Fibroblast of skin of left quadriceps (primary cell): ENCODE measurements around the gene SOX5.

Experiments used
- DNase-seq, 2 experiments: peaks; one replicate each; pipeline ENCODE4 v3.0.0-alpha.2; 2013; ENCODE audit warnings: low read depth in 2 of 2

Gene SOX5

DNA sequence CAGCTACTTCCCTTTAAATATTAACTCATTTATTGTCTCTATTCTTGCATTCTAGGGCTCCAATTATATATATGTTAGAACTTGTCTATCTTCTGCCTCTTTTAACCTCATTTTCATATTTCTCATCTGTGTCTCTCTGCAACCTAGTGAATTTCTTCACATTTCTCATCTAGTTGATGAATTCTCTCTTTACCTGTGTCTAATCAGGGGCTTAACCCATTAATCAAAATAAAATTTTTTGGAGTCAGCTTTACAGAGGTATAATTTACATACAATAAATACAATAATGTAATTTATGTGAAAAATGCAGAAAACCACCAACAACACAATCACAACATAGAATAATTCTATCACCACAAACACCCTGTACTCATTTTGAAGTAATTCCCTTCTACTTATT is 255.2 kb downstream of the SOX5 start:
- DNase-seq = no peak

DNA sequence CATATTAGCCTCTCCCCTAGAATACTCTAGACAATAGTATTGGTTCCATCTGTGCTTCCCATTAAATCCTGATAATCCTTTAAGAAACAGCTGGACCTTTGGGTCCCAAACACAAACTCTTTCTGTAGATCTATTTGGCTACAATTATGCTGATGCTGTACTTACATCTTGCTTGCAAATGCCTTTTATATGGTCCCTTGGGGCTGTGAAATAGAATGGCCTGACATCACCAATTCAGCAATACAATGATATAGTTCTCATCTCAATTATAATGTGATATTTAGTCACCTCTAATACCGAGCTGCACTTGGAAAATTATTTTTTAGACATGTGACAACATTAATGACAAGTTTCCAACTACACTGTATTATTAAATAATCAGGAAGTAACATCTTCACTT is 261.5 kb downstream of the SOX5 start:
- no peak for DNase-seq

DNA sequence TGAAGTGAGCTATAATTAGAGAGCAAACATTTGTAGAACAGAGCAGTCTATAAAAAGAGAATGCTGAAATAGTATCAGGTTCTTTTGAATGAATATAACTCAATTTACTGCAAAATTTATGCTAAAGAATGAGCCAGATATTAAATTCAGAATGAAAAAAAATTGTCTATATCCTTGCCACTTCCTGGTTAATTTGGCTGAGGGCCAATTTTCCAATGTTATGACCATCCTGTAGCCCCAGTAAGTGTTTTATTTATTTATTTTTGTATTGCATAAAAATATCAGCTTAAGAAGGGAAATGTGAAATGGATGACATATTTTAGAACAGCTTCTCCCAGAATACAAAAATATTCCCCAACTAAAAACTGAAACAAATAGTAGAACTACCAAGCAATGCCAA is 263.4 kb downstream of the SOX5 start:
- no peak for DNase-seq

DNA sequence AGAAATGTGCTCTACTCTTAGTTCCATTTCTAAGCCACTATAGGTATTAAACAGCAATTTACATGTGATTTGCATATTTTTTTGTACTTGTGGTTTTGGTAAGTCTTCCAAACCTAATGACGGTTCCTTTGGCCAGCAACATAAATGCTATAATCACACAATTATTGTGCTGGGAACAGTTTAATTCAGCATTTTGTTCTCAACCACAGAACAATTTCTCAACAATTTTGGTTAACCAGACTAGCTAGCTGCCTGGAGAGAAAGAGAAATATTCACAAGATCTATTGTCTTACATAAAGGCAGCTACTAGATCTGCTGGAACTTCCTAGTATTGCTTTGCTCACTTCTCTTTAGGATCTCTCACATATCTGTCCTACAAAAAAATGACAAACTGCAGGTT is 265.3 kb downstream of the SOX5 start:
- DNase-seq = no peak

DNA sequence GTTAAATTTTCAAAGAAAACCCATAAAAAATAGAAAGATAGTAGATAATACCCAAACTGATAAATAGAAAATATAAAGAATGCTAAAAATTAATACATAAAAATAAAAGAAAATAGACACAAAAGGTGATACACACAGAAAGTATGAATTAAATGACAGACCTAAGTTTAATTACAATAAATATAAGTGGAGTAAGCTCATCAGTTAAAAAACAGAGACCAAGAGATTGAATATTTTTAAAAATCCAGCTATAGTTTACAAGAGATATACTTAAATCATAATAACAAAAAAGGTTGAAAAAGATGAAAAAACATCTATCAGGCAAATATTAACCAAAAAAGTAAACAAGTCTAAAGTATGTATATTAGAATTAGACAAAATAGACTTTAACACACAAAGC is 268.2 kb downstream of the SOX5 start:
- no peak for DNase-seq

DNA sequence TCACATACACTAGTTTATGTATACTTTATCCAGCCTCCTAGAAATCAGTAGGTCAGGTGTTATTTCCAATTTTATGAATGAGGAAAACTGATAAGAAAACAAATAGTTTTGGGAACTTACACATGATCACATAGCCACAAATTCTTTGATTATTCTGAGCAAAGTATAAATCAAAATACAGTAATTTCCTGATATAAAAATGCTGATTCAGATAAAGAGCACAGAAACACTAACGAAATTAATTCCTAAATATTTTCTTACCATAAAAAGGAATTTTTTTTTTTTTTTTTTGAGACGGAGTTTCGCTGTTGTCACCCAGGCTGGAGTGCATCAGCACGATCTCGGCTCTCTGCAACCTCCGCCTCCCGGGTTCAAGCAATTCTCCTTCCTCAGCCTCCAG is 275.4 kb downstream of the SOX5 start:
- DNase-seq = no peak

DNA sequence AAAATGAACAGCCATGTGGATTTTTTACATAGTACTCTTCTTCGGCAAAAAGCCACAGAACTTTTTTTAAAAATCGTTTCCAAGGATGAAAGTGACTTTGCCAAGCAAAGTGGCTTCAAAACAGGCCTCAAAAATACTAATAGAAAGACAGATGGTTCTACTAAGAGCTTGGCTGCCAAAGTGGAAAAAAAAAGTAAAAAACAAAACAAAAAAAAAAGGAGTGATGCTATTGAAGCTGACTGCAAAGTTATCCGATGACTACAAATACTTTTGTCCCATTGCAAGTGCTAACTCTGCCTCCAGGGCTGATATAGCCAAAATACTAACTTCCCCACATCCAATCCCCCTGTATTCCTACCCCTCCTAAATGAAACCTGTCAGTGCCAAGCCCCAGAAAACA is 277.6 kb downstream of the SOX5 start:
- DNase-seq = no peak

DNA sequence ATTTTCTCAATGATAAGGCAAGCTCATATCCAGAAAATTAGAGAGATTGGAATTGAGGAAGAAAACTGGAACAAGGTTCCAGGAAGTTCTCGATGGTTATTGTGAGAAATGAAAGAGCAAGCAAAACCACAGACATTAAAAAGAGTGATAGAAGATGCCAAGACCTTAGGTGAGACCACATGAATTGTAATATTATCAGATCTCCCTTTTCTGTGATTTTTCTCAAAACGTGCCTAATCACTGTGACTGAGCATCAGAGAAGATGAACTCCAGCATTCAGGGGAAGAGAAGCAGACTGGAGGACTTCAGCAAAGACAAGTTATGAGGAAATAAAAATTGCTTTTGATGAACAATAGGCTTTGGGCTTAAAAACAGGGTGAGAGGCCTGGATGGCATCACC is 278.8 kb downstream of the SOX5 start:
- no peak for DNase-seq

DNA sequence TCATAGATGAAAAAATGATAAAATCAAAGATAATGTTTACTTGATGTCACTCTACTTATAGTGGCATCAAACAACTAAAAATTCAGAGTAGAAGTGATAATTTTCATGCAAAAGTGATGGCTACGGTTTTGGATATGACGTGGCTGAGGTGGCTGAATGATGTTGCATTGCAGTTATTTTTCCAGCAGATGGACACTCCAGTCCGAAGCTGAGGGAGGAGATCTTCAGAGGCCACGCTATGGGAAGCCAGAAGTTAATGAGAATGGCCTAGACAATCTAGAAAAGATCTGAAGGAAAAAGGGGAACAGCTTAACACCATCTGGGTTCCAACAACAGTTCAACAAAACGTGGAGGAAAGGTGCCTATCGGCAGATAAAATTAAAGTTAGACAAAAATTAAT is 279.8 kb downstream of the SOX5 start:
- no peak for DNase-seq

DNA sequence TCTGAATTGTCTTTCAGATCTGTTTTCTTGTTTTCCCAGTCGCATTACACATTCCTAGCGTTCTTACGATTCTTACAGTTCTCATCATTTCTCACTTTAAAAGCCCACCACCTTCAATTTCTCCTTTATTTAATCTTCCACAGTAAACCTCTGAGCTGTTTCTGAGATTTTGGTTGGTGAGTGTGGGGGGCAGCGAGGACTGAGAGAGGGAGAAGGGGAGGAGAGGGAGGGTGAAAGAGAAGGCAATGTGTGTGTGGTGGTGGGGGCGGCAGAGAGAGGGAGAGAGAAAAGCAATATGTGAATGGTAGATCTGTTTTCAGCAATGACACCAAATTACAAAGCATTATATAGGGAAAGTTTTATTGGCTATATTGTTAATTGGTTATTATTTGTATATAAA is 282.6 kb downstream of the SOX5 start:
- no peak for DNase-seq

DNA sequence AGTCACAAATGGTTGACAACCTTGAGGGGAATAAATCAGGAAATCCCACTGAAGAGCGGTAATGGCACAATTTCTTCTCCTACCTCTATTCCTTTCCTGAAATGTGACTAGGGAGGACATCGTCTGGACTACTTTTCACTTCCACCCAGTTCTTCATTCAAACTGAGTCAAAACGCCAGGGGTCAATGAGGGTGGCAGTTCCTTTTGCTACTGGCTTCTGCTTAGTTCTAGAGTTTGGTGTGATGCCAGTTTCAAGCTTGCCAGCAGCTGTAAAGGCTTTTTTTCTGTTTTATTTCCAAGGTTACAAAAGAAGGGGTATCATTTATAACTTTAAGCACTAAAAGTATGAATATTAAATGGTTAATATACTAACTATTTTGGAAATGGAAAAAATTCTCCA is 286.5 kb downstream of the SOX5 start:
- DNase-seq = no peak

DNA sequence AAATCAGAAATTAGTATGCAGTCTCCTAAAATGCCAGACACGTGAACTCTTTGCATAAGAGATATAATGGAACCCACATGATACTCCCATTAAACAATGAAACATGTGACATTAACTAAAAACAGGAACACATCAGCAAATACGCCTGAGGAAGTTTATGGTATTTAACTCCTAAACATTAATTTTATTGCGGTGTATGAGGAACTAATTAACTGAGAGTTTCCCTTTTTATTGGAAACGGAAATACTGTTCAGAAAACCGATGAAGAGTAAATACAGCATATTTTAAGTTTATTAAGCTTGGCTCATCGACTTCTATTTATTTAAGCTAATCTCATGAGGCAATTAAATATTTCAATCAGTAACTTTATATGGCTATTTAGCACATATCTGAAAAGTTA is 290.3 kb downstream of the SOX5 start:
- no peak for DNase-seq

DNA sequence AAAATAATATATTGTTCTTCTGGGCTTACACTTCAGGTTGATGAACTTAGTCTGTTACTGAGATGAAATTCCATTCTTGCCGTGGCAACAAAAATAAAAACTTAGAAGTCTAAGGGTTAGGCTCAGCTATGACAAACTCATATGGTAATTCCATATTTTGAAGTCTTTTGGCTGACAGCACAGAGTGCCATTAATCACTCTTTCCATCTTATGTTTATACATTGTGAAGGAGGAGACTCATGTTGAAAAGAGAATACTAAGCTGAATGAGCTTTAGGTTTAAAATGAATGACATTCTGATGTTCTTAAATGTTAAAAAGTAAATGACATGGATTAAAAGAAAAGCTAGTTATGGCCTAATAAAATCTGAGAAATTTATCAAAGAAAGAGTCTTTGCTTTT is 291.9 kb downstream of the SOX5 start:
- no peak for DNase-seq

DNA sequence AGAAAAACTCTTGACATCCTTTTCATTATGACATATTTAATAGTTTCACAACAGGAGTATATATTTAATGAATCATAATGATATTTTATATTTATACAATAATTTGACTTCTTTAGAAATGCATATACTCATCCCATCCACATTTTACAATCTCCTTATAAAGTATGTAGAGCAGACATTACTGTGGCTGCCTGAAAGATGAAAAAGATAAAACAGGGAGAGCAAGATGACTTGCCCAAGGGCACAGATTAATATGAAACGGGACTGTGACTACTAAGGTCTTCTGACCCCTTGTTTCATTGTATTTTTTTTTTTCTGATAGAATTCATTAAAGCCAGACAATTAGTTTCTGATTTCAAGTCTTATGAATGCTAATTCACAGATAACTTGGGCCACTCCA is 293.6 kb downstream of the SOX5 start:
- no peak for DNase-seq

DNA sequence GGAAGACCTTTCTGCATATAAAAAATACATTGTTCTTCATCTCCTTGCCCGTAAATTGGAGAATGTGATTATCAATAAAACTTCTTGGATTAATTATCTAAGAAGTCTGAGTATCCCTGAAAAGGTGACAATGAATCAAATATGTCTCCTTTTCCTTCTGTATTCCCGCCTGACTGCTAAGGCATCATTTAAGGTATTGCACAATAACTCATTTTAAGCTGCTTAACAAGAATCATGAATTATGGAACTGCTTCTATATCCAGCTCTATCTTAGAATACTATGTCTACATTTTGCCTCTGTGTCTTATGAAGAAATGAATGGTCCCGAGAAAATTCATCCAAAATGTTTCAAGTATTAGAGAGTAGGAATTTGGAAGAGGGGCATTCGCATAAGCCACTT is 294.4 kb downstream of the SOX5 start:
- DNase-seq = no peak

DNA sequence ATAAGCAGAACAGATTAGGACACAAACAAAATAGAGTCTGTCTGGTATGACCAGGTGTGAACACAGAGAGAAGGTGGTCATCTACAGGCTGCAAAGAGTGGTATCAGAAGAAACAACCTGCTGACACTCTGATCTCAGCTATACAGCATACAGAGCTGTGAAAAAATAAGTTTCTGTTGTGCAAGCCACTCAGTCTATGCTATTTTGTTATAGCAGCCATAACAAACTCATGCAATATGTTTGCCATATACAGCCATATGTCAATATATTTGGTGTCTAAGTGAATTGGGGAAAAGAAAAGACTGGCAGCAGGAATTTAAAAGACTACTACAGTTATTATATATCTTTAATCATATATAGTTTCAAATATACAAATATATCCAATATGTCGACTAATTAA is 300.9 kb downstream of the SOX5 start:
- no peak for DNase-seq

DNA sequence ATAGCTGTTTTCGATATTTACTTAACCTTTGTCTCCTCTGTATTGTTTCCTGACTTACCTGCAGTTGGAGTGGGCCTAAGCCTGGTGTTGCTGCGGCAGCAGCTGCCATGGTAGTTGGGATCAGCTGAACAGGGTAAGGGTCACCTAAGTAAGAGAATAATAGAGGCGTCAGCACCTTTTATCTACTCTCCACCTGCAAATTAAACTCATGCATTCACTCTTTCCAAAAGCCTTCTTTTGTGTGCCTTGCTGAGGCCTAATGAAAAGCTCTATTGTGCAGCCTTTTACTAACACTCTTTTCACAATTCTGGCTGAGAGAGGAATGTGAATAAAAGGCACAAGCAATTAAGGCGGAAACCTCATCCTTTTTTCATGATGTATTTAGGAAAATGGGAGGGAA is 308.7 kb downstream of the SOX5 start:
- DNase-seq = no peak

DNA sequence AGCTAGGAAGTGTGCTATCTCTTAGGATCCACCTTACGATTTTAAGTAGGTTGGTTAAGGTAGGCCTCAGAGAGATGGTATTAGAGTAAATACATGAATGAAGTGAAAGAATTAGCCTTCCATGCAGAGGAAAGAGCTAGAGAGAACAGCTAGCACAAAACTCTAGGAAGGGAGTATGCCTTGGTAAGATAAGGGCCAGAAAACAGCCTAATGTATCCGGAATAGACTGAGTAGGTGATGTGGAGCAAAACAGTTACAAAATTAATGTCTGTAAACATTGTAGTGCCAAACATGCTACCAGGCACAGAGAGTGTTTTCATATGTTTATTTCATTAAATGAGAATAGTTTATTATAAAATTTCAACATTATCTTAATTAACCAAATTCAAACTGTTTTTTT is 315.1 kb downstream of the SOX5 start:
- DNase-seq = no peak

DNA sequence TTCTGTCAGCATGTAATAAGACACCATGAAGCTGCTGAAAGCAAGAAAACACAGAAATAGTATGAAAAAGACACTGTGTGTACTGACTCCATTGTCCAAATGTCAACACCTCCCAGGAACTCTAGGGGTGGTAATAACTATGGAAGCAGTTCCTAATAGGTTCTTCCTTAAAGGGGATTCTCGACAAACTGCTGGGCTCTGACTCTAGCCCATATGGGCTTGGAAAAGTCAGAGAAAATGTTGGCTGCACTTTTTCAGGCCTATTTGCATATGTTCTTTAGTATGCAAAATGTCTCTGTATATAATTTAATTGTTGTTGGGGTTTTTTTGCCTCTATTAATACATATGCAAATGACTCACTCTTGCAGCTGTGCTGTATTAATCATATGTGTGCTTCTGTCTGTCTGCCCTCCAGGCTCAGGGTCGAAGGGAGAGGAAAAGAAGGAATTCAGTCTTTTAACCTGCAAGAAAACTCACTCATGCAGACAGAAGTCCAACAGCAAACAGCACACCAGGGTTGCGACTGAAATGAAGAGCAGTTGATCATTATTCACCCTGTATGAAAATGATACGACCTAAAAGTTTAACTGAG is 317.6 kb downstream of the SOX5 start:
- DNase-seq = no peak

DNA sequence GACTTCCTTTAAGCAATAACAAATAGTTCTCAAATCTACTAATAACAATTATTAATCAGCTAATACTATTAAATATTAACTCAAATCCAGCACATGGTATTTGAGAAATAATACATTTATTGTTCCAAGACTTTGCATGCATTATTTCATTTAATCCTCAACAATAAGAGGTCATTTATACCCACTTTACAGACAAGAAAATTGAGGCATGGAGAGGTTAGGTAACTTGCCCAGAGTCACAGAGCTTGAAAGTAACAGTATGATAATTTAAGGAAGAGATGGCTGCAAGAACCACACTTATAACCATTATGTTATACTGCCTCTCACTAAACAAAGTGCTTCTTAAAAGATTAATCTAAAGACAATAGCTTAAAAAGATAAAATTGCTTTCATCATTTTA is 318.9 kb downstream of the SOX5 start:
- no peak for DNase-seq

DNA sequence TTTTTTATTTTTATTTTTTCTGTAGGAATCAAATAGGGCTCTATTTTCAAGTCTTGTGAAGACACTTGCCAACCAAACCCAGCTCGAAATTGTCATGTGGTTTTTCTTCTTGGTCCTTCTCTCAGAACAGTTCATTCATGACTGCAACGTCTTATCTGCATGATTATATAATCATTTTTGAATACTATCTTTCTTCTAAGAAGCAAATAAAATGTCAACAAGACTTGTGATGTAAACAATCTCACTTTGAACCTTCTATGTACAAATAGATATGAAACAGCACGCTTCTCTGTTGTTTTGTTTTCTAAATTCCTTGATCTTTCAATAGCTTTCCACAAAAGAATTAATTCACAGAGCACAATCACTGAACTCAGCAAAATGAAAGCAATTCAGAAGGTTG is 320.7 kb downstream of the SOX5 start:
- no peak for DNase-seq

DNA sequence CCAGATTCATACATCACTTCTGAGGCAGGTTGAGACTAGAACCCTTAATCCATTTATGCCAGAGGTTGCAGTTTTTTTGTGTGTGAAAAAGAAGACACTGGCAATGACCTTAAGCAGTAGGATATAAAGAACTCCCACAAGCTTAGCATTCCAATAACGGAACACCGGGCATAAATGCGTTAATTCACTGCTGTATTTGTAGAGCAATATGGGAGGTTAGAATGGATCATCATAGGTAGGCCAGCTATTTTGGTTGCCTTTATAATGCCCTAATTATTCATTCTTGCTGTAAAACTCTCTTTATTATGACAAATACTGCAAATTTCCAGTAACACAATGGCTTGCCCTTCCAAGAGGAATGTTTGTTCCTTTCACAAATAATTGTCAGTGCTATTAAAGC is 322.7 kb downstream of the SOX5 start:
- DNase-seq = no peak

DNA sequence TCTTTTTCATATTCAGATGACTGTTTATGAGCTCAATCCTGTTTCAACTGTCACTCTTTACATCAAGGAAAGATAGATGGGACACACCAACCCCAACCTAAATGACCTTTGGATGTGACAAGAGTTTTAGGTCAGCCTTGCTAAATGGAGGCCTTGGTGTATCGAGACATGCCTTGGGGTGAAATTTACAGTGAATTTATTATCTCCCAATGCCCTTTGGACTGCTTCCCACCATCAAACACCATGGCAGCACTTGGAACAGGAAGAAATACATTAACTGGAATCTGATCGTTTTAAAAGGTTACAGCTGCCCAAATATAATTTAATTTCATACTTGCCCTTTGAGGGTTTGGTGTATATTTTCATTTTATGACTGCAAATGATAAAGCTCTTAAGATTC is 327.6 kb downstream of the SOX5 start:
- no peak for DNase-seq

DNA sequence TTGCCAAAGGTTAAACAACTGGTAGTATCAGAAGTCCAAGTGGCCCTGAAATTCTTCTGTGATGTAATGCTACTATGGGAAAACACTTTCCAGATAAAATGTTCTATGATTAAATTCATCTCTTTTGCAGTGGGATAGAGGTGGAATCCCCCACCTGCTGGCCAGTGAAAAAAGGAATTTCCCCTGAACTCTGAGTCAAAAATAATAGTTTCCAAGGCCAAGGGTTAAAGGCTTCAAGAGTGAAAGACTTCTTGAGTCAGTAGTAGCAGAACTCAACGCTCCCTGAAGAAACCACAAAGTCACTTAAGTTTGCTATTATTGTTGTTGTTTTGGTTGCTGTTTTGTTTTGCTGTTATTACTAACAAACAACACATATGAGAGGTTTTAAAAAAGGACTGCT is 330.8 kb downstream of the SOX5 start:
- DNase-seq = no peak

DNA sequence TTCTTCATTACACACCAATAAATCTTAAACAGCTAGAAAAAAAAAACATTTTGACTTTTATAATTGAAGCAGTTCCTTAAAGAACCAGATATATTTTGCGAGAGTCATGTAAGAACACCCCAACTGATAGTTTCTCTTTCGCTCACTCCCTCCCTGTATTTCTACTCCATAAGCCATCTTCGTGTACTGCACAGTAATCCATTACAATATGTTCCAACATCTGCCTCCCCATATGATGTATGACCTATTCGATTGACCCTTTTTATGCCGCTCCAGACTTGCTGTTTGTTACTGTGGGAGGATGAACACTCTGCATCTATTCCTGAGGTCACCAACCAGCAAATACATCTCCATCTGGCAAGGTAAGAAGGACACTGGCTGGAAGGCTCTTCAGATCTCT is 331.7 kb downstream of the SOX5 start:
- DNase-seq = no peak
